WTC11 (cell line): Measurements from ENCODE around the gene AMBRA1. TPM values are rescaled to one million over a fixed set of nuclear protein-coding genes. Genes with fewer than 3 reads are reported as not detected.

ENCODE experiments used
- ATAC-seq: fragments of 200-7000 bp; cut with Tn5 transposase; 2 replicates; pipeline ENCODE4 v1.10.0; 2021; ENCODE audit warnings: mild to moderate bottlenecking, moderate library complexity
- CTCF ChIA-PET: fragments of 300-600 bp; sonication (Branson Sonifier 250); formaldehyde crosslinking; loops from one replicate; lab custom pipeline; 2021; ENCODE audit warnings: antibody characterized with exemption; lab: Charles Lee
- POLR2A ChIA-PET: fragments of 350-600 bp; sonication (Branson Sonifier 250); formaldehyde crosslinking; loops from one replicate; lab custom pipeline; 2021; ENCODE audit warnings: antibody characterized with exemption; lab: Charles Lee
- DNase-seq: peaks from one replicate; pipeline ENCODE4 v3.0.0; 2021; ENCODE audit warnings: low spot score
- H3K27ac Mint-ChIP-seq: 2 replicates; pipeline ENCODE4 v1.8.0; 2021; ENCODE audit warnings: mixed read lengths
- H3K27me3 Mint-ChIP-seq: 2 replicates; pipeline ENCODE4 v1.8.0; 2021; ENCODE audit warnings: low read depth, mild to moderate bottlenecking, moderate library complexity, mixed read lengths
- H3K36me3 Mint-ChIP-seq: 2 replicates; pipeline ENCODE4 v1.8.0; 2021; ENCODE audit warnings: mixed read lengths
- H3K4me1 Mint-ChIP-seq: 2 replicates; pipeline ENCODE4 v1.8.0; 2022; ENCODE audit warnings: mixed read lengths
- H3K4me3 Mint-ChIP-seq: 2 replicates; pipeline ENCODE4 v1.8.0; 2021; ENCODE audit warnings: mild to moderate bottlenecking, moderate library complexity, mixed read lengths
- H3K9me3 Mint-ChIP-seq: 2 replicates; pipeline ENCODE4 v1.8.0; 2021; ENCODE audit warnings: mixed read lengths
- ATF6 ChIP-seq: sonication (generic); formaldehyde crosslinking; IDR thresholded peaks from 2 replicates; pipeline ENCODE4 v1.8.1; 2023; ENCODE audit warnings: mild to moderate bottlenecking, missing genetic modification reagents
- CBFB ChIP-seq: sonication (generic); formaldehyde crosslinking; IDR thresholded peaks from 2 replicates; pipeline ENCODE4 v1.8.1; 2022; ENCODE audit warnings: mild to moderate bottlenecking, low read depth, missing genetic modification reagents
- E2F4 ChIP-seq: sonication (generic); formaldehyde crosslinking; IDR thresholded peaks from 2 replicates; pipeline ENCODE4 v1.8.1; 2022; ENCODE audit warnings: low read depth, mild to moderate bottlenecking, moderate library complexity, missing genetic modification reagents, borderline replicate concordance
- ERG ChIP-seq: fragments of 250-450 bp; sonication (Bioruptor Pico); IDR thresholded peaks from 2 replicates; pipeline ENCODE4 v1.8.0; 2021; ENCODE audit warnings: mild to moderate bottlenecking
- GABPB1 ChIP-seq: sonication (generic); formaldehyde crosslinking; IDR thresholded peaks from 2 replicates; pipeline ENCODE4 v1.8.1; 2023; ENCODE audit warnings: mild to moderate bottlenecking, missing genetic modification reagents
- GTF2I ChIP-seq: fragments of 250-450 bp; sonication (Bioruptor Pico); conservative IDR thresholded peaks from 2 replicates; pipeline ENCODE4 v1.4.0; 2021; ENCODE audit warnings: mild to moderate bottlenecking
- HMGXB4 ChIP-seq: sonication (generic); formaldehyde crosslinking; IDR thresholded peaks from 2 replicates; pipeline ENCODE4 v1.8.1; 2023; ENCODE audit warnings: mild to moderate bottlenecking, moderate library complexity, missing genetic modification reagents
- JAZF1 ChIP-seq: fragments of 250-450 bp; sonication (Bioruptor Pico); IDR thresholded peaks from 2 replicates; pipeline ENCODE4 v1.9.0; 2021; ENCODE audit warnings: moderate library complexity, mild to moderate bottlenecking, inconsistent platforms
- NFE2L1 ChIP-seq: sonication (generic); formaldehyde crosslinking; IDR thresholded peaks from 2 replicates; pipeline ENCODE4 v1.8.1; 2023; ENCODE audit warnings: missing genetic modification reagents
- OVOL2 ChIP-seq: fragments of 250-450 bp; sonication (Bioruptor Pico); IDR thresholded peaks from 2 replicates; pipeline ENCODE4 v1.9.0; 2021; ENCODE audit warnings: mild to moderate bottlenecking, borderline replicate concordance
- SMAD4 ChIP-seq: sonication (generic); formaldehyde crosslinking; IDR thresholded peaks from 2 replicates; pipeline ENCODE4 v1.8.0; 2022; ENCODE audit warnings: mild to moderate bottlenecking, missing genetic modification reagents
- STAT6 ChIP-seq: sonication (generic); formaldehyde crosslinking; conservative IDR thresholded peaks from 2 replicates; pipeline ENCODE4 v1.8.1; 2023; ENCODE audit warnings: mild to moderate bottlenecking, low read depth, missing genetic modification reagents, moderate library complexity
- ZNF281 ChIP-seq: sonication (generic); formaldehyde crosslinking; IDR thresholded peaks from 2 replicates; pipeline ENCODE4 v1.8.0; 2023; ENCODE audit warnings: mild to moderate bottlenecking, missing genetic modification reagents
- ZNF532 ChIP-seq: fragments of 250-450 bp; sonication (Bioruptor Pico); IDR thresholded peaks from 2 replicates; pipeline ENCODE4 v1.9.0; 2021; ENCODE audit warnings: mild to moderate bottlenecking, borderline replicate concordance
- total RNA-seq: library from RNA; stranded (reverse); gene quantifications from 3 replicates; pipeline ENCODE4 v1.2.3, GENCODE V29; 2021

AMBRA1 gene
- total RNA-seq, 1 experiment from 2014 or later = 35.0 TPM

DNA sequence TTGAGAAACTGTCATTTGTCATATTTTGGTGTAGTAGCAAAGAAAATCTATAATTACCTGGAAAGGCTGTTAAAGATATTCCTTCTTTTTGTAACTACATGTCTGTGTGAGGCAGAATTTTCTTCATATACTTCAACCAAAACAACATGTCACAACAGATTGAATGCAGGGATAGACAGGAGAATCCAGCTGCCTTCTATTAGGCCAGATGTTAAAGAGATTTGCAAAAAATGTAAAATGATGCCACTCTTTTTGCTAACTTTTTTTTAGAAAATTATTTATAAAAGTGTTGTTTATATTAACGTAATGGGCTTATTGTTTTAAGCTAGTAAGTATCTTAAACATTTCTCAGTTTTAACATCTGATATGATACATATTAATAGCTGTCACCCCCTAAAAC, 233.9 kb downstream of the AMBRA1 start (continued):
- TF ChIP-seq E2F4 (no peak), ZNF281 (CRISPR knock-in tag) (no peak), GABPB1 (no peak), NFE2L1 (CRISPR knock-in tag) (no peak), STAT6 (no peak), JAZF1 (no peak)

DNA sequence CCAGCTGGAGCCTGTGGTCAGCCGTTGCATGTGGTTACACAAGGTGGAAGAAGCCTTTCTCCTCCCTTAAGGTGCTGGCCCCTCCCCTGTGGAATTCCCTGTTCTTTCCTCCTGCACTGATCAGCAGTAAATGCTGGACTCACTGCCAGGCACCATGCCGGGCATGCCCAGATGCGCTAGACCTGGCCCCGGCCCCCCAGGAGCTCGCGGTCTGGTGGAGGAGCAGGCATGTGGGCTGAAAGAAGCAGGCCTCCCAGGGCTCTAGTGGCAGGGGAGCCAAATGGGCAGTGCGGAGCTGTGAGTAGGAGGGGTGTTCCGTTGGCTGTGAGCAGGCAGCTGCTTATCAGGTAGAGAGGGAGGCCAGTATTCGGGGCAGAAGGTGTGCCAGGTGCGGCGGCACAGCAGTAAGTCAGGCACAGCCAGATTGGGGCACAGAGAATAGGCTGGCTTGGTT, 236.3 kb downstream of the AMBRA1 start:
- H3K27ac Mint-ChIP-seq = peak overlapping the region; percentile 74
- ATAC-seq = peak; percentile 17; the same call in 1 of the 2 replicates
- TF ChIP-seq ATF6 (CRISPR knock-in tag) (no peak), ERG (CRISPR knock-in tag) (no peak), OVOL2 (CRISPR knock-in tag) (no peak), GTF2I (CRISPR knock-in tag) (no peak), E2F4 (no peak), SMAD4 (CRISPR knock-in tag) (no peak)
- ChIA-PET CTCF (interaction anchor here (1.2 to 2.0 kb wide), 4 partner anchors 18 to 31 kb away, joined by 3 to 7 read pairs (median 4); no protein-coding TSS in a partner anchor), POLR2A (no interaction called here)
- DNase-seq = no peak
- H3K36me3 Mint-ChIP-seq = peaks cover 8% of the 10 kb centered on the region
- H3K4me1 Mint-ChIP-seq = peaks cover 45% of the 10 kb centered on the region
- H3K4me3 Mint-ChIP-seq = no peak overlapping the region
- H3K9me3 Mint-ChIP-seq = no peaks in the 10 kb centered on the region
- no peaks in the 10 kb centered on the region for H3K27me3 Mint-ChIP-seq

DNA sequence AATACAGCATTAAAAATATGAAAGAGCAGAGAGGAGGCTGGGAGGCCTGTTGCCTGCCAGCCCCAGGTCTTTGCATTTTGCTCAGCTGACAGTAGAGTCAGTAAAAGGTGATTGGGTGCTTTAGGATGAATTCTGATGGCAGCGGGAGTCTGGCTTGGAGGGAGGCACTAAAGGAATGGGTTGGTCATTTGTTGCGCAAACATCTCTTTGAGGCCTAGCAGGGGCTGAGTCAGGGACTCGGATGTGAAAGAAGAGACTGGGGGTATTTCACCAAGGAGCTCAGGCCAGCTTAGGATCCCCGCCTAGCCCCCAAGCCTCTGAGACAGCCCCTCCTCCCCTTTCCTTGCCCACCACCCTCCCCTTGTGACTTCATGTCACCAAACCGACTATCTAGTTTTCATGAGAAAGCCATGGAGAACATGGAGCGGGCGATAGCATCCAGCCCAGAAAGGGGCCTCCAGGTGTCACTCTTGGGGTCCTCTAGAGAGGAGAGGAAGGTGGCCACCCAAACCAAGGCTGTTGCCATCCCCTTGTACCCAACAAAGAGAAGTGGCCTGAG, 236.8 kb downstream of the AMBRA1 start:
- CTCF ChIA-PET = interaction anchor here (1.2 to 1.8 kb wide), 3 partner anchors 18 to 27 kb away, joined by 3 to 4 read pairs (median 4); no protein-coding TSS in a partner anchor
- TF ChIP-seq HMGXB4 (CRISPR knock-in tag) (no peak), ZNF532 (CRISPR knock-in tag) (no peak), CBFB (CRISPR knock-in tag) (no peak)

More for the DNA sequence above, 236.8 kb downstream of the AMBRA1 start:
- POLR2A ChIA-PET = interaction anchor here (0.5 kb wide), 1 partner anchor 21 kb away, joined by 3 read pairs; no protein-coding TSS in a partner anchor
- Mint-ChIP-seq H3K9me3 (no peaks in the 10 kb centered on the region), H3K27me3 (no peaks in the 10 kb centered on the region), H3K36me3 (peaks cover 8% of the 10 kb centered on the region), H3K4me1 (peaks cover 43% of the 10 kb centered on the region), H3K4me3 (no peak overlapping the region), H3K27ac (no peak overlapping the region)
- ATAC-seq (no peak), DNase-seq (no peak)
